GM20000 (cell line): ENCODE results near the gene PSPH.

Experiments
- DNase-seq: peaks from one replicate; pipeline ENCODE4 v3.0.0; 2012; ENCODE audit warnings: low spot score
- CTCF ChIP-seq: IDR thresholded peaks from 2 replicates; pipeline ENCODE4 v1.5.1; 2012; ENCODE audit warnings: mild to moderate bottlenecking, control low read depth; ENCODE audit errors: extremely low read depth, missing control alignments

Gene PSPH

GRCh38 chr7:56003749-56004148 lies 47.5 kb downstream of the PSPH start:
- TF ChIP-seq CTCF, result no peak

DNA sequence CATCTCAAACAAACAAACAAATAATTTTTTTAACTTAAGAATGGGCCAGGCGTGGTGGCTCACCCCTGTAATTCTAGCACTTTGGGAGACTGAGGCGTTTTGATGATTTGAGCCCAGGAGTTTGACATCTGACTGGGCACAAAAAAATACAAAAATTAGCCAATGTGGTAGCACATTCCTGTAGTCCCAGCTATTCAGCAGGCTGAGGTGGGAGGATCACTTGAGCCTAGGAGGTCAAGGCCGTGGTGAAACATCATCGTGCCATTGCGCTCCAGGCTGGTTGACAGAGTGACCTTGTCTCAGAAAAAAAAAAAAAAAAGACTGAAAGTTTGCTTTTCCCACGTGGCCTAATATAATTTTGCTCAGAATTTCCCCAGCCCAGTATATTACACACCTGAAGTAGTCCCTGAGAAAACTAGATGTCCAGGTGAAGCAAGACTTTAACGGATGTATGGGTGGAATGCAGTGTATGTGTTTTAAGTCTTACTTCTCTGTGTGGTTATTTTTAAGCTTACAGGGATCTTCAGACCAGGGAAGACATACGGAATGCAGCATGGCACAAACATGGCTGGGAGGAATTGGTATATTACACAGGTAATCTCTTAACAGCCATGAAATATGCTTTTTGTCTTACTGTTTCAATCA lies 54.3 kb downstream of the PSPH start:
- no peak for TF ChIP-seq CTCF
- no peak for DNase-seq

More at GRCh38 chr7:56003749-56004148, 47.5 kb downstream of the PSPH start:
- no peak for DNase-seq

GRCh38 chr7:55992346-55992745 lies 58.9 kb downstream of the PSPH start:
- DNase-seq, result no peak
- no peak for TF ChIP-seq CTCF

GRCh38 chr7:55983537-55983936 lies 67.7 kb downstream of the PSPH start:
- DNase-seq, result no peak
- no peak for TF ChIP-seq CTCF

DNA sequence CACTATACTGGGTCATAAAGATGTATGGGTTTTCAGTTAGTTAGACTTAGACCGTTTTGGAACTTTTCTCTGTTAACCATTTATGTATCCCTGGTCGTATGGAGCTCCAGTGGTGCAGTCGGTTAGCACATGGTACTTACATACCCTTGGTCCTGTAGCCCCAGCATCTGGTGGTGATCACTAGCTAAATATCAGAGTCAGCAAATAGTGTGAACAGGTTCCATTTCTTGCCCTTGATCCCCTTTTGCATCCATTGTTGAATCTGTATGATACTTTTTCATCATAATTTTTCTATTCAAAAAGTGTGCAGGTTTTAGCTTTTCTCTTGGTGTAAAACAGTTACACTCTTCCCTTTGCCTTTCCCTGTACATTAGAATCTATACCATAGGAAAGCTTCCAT lies 71.0 kb downstream of the PSPH start:
- no peak for DNase-seq
- TF ChIP-seq CTCF, result no peak

DNA sequence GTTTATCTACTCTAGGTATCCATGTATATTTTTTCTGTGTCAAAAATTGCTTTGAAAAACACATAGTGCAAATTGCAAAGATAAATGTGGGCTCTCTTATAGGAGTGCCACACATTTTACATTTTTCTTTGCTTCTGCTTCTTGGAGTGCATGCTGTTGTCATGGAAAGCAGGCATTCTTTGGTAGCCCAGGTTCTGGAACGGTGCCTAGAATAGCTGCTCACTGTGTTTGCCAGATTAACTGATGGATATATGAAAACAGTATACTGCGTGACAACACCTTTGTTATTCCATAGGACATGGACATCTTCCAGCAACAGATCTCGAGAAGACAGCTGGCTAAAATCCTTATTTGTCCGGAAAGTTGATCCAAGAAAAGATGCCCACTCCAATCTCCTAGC lies 73.4 kb downstream of the PSPH start:
- DNase-seq, result no peak
- TF ChIP-seq CTCF, result no peak

DNA sequence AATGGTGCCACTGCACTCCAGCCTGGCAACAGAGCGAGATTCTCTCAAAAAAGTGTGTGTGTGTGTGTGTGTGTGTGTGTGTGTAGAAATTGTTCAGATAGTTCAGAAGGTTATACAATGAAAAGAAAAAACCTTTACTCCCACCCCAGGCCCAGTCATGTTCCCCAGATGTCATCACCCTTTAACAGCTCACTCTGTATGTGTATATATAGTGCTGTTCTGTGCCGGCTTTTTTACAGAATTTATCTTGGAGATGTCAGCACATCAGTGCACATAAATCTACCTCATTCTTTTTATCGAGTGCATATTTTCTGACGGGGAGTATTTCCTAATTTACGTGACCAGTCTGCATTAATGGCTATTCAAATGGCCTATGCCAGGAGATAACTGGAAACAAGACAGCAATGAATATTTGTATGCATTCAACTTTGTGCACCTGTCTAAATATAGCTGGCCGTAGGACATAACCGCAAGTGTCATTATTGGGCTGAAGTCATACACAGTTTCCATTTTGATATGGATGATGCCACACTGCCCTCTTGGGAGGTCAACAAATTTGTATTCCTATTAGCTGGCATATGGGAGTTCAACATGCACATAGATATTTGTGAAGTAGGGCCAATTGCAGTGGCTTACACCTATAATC lies 75.1 kb downstream of the PSPH start:
- no peak for DNase-seq
- no peak for TF ChIP-seq CTCF
